ENCODE results near the gene SCYL3.

GRCh38 chr1:169869426-169869825, 24.3 kb downstream of the SCYL3 start:
- TF ChIP-seq CTCF (IDR thresholded peaks at IDR 0.05; ENCODE audit: low read depth, low read length) (no peak), POLR2A (IDR thresholded peaks at IDR 0.05; ENCODE audit: extremely low read depth, insufficient read length) (no peak), MYC (IDR thresholded peaks at IDR 0.05; ENCODE audit: low read depth, low read length) (no peak)

All from NB4 (cell line).